Subcutaneous abdominal adipose tissue (tissue), 5 donors: ENCODE measurements around the gene CAPN12.

Experiments used
- H3K27ac ChIP-seq: one replicate; pipeline ENCODE4 v1.7.0; 2013; ENCODE audit warnings: low read depth, mild to moderate bottlenecking, inconsistent platforms, low read length, moderate library complexity
- H3K27me3 ChIP-seq, 5 donors: one replicate each; pipeline ENCODE4 v1.7.0; 2013; ENCODE audit warnings: low read length in 5 of 5, inconsistent platforms in 1 of 5; ENCODE audit not compliant: control insufficient read depth in 5 of 5, insufficient read depth in 4 of 5
- H3K36me3 ChIP-seq, 5 donors: one replicate each; pipeline ENCODE4 v1.7.0; 2013; ENCODE audit warnings: low read length in 5 of 5; ENCODE audit not compliant: control insufficient read depth in 5 of 5, insufficient read depth in 5 of 5
- H3K4me1 ChIP-seq, 5 donors: one replicate each; pipeline ENCODE4 v1.7.0; 2013; ENCODE audit warnings: low read length in 5 of 5, mild to moderate bottlenecking in 3 of 5, moderate library complexity in 1 of 5; ENCODE audit not compliant: control insufficient read depth in 5 of 5, insufficient read depth in 5 of 5
- H3K4me3 ChIP-seq, 5 donors: one replicate each; pipeline ENCODE4 v1.7.0; 2013; ENCODE audit warnings: low read length in 5 of 5, low read depth in 1 of 5
- H3K9ac ChIP-seq, 5 donors: one replicate each; pipeline ENCODE4 v1.7.0; 2013; ENCODE audit warnings: low read length in 5 of 5, mild to moderate bottlenecking in 4 of 5, moderate library complexity in 3 of 5
- H3K9me3 ChIP-seq, 5 donors: one replicate each; pipeline ENCODE4 v1.7.0; 2013; ENCODE audit warnings: low read length in 5 of 5; ENCODE audit not compliant: control insufficient read depth in 5 of 5
- donor health status: healthy.
- donor health status: healthy.
- donor health status: healthy.
- donor health status: healthy.
- donor health status: healthy.

Gene CAPN12

DNA sequence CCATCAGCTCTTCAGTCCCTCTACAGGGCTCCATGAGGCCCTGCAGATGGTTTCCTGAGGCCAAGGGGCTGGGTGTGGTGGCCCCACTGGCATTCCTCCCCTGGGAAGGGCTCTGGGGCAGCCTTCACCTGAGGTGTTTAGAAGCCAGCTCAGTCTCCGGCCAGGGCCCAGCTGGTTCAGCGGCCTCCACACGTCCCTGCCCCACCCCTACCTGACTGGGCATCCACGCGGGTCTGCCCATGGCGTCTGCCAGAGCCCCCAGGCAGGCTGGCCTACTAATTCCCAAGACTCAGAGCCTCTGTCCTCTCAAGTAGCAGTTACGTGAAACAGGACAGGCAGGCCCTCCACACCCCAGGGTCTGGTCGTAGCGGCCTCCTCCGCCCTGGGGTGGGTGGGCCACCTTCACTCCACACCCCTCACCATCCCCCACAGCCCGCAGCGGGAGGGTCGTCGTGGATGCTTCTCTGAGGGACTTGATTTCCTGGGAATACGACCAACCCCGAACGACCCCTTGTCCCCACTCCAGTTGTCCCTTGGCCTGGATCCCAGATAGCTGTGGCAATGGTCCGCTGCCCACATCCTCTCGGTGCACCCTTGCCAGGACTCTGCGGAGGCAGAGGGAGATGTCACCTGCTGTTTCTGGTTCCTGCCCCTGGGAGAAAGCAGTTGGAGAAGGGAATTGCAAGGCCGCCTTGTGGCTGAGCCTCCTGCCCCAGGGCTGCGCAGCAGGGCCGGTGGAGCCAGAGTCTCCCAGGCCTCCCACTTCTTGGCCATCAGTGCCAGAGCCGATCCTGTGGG is 24.3 kb downstream of the CAPN12 start:
- Histone ChIP-seq H3K27me3 (no peaks in the 10 kb centered on the region), H3K4me1 (peaks cover 5 to 30% (median 15%) of the 10 kb centered on the region in 5 donors), H3K9ac (peak overlapping the region in 1 of 5 donors; percentile 31), H3K27ac (peak overlapping the region; percentile 41), H3K36me3 (peaks cover 0 to 98% (median 91%) of the 10 kb centered on the region in 5 donors), H3K9me3 (no peaks in the 10 kb centered on the region), H3K4me3 (no peak overlapping the region)

DNA sequence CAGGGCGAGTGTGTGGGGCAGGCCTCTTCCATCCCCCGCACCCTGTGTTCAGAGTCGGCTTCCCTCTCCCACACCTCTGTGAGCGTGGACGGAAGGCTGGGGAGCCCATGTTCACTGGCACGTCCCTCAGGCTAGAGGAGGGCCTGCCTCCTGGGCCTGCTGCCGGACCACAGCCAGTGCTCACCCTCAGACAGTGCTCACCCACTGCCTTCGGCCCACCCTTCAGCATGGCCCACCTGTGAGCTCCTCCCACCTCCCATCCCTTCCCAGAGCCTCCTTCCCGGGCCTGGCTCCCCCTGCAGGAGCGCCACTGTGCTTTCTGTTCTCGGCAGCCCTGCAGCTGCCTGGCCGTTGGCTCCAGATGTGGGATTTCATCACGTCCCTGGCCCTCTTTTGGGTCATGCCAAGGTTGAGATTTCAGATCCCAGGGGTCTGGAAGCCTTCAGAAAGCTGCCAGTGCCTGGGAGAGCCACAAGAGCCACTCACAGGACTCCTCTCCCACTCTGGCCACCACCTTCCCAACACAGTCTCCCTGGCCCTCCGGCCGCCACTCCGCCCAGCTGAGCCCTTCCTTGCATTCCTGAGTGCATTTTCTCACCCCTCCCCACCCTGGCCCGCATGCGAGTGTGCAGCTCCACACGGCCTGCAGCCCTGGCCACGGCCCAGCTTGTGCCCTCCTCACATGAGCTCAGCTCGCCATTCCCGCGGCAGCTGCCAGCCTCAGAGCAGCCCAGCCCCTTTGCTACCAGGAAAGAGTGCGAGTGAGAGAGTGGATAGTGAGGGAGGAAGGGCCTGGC is 25.3 kb downstream of the CAPN12 start:
- H3K9ac ChIP-seq: peak overlapping the region in 1 of 5 donors; percentile 31
- peaks cover 0 to 98% (median 91%) of the 10 kb centered on the region in 5 donors for H3K36me3 ChIP-seq
- H3K4me3 ChIP-seq: no peak overlapping the region
- H3K4me1 ChIP-seq: peaks cover 5 to 30% (median 15%) of the 10 kb centered on the region in 5 donors
- no peaks in the 10 kb centered on the region for H3K9me3 ChIP-seq
- peak overlapping the region; percentile 41 for H3K27ac ChIP-seq
- no peaks in the 10 kb centered on the region for H3K27me3 ChIP-seq

DNA sequence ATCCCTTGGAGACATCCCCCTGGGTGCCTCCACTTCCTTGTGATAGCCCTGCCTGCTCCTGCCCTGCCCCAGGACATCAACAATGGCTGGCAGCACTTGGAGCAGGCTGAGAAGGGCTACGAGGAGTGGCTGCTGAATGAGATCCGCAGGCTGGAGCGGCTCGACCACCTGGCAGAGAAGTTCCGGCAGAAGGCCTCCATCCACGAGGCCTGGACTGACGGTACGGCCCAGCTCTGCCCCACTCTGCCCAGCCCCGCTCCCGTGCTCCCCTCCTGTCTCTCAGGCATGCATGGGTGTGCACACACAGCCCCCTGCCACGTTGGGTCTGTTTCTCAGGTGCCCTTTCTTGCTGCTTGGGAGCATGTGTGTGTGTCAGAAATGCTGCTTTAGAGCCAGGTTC is 26.4 kb downstream of the CAPN12 start:
- peaks cover 0 to 98% (median 91%) of the 10 kb centered on the region in 5 donors for H3K36me3 ChIP-seq
- no peaks in the 10 kb centered on the region for H3K27me3 ChIP-seq
- H3K9me3 ChIP-seq: no peaks in the 10 kb centered on the region
- no peak overlapping the region for H3K27ac ChIP-seq
- H3K4me3 ChIP-seq: no peak overlapping the region
- H3K4me1 ChIP-seq: peaks cover 8 to 35% (median 24%) of the 10 kb centered on the region in 5 donors
- H3K9ac ChIP-seq: no peak overlapping the region

DNA sequence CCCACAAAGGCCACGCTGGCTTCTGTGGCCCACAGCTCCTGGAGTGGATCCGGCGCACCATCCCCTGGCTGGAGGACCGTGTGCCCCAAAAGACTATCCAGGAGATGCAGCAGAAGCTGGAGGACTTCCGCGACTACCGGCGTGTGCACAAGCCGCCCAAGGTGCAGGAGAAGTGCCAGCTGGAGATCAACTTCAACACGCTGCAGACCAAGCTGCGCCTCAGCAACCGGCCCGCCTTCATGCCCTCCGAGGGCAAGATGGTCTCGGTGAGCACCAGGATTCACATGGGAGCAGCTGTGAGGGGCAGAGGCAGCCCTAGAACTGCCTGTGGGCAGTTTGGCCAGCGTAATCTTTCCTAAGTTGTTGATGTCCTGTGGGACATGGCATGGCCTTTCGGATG is 27.2 kb downstream of the CAPN12 start:
- H3K27ac ChIP-seq: no peak overlapping the region
- H3K4me3 ChIP-seq: no peak overlapping the region
- no peak overlapping the region for H3K9ac ChIP-seq
- H3K9me3 ChIP-seq: no peaks in the 10 kb centered on the region
- H3K4me1 ChIP-seq: peaks cover 8 to 37% (median 32%) of the 10 kb centered on the region in 5 donors
- no peaks in the 10 kb centered on the region for H3K27me3 ChIP-seq
- H3K36me3 ChIP-seq: peaks cover 0 to 98% (median 90%) of the 10 kb centered on the region in 5 donors

DNA sequence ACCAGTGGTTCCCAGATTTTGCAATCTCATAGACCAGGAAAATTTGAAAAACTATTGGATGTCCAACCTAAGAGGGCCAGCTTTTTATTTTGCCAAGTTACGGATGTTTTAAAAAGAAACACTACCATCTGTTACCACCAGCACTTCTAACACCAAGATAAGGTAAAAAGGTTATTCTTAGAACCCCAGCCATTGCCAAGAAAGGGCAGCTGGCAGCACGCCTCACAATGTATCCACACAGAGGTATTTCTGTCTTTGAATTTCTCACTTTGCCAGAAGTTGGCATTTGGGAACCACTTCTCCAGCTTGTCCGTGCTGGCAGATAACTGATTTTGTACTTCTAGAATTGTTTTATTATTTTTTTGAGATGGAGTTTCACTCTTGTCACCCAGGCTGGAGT is 28.7 kb downstream of the CAPN12 start:
- H3K27me3 ChIP-seq: no peaks in the 10 kb centered on the region
- H3K4me3 ChIP-seq: no peak overlapping the region
- no peak overlapping the region for H3K9ac ChIP-seq
- H3K9me3 ChIP-seq: no peaks in the 10 kb centered on the region
- peaks cover 10 to 50% (median 47%) of the 10 kb centered on the region in 5 donors for H3K4me1 ChIP-seq
- peaks cover 0 to 98% (median 89%) of the 10 kb centered on the region in 5 donors for H3K36me3 ChIP-seq
- H3K27ac ChIP-seq: no peak overlapping the region

DNA sequence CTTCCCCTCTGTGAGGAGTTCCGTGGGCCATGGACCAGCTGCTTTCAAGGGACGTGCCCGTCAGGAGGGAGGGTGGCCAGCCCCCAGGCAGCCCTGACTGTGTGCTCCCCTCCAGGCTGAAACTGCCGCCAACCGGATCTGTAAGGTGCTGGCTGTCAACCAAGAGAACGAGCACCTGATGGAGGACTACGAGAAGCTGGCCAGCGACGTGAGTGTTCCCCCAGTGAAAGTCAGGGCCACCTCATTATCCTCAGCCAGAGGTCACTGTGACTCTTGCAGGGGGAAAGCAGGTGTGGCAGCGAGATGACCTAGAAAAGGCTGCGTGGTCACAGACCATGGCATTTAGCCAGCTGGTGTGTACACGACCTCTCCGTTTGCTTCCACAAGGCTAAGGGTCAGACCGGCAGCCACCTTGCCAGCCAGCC is 29.9 kb downstream of the CAPN12 start:
- Histone ChIP-seq H3K4me3 (no peak overlapping the region), H3K27ac (no peak overlapping the region), H3K9me3 (no peaks in the 10 kb centered on the region), H3K4me1 (peaks cover 12 to 55% (median 51%) of the 10 kb centered on the region in 5 donors), H3K9ac (no peak overlapping the region), H3K27me3 (no peaks in the 10 kb centered on the region), H3K36me3 (peaks cover 0 to 98% (median 91%) of the 10 kb centered on the region in 5 donors)

DNA sequence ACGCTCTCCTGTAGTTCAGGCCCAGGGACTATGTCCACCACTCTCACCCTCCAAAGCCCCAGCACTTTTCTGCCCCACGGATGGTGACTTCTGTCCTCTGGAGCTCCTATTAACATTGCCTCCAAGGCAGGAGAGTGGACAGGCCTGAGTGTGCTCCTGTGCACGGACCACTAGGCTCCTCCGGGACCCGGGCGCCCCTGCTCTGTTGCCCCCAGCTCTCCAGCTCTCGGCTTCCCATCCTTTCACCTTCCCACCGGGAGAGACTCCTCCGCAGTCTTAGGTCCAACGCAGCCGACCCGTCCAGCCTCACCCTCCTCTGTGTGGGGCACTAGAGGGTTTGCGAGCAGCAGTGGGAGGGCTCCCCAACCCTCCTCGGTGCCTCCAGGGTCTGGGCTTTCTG is 30.4 kb downstream of the CAPN12 start:
- peaks cover 0 to 98% (median 91%) of the 10 kb centered on the region in 5 donors for H3K36me3 ChIP-seq
- no peak overlapping the region for H3K27ac ChIP-seq
- H3K4me3 ChIP-seq: no peak overlapping the region
- H3K27me3 ChIP-seq: no peaks in the 10 kb centered on the region
- no peaks in the 10 kb centered on the region for H3K9me3 ChIP-seq
- H3K4me1 ChIP-seq: peaks cover 9 to 55% (median 51%) of the 10 kb centered on the region in 5 donors
- H3K9ac ChIP-seq: no peak overlapping the region

DNA sequence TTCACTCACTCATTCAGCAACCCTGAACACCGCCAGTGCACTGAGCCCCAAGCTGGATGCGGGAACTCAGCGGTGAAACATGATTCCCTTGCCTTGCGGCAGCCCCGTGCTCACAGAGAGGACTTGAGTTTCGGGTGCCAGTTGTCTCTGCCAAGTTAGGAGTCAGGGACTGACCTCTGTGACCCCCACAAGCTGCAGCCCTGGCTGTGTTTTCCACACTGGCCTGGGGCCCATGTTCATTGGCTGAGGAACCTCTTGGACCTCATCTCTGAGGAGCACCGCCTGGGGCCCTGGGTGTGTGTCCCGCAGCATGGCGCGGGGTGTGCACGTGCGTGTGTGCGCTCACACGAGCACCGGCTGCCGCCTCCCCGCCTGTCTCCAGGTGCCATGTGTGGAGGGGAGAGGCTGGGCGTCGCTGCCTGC is 31.0 kb downstream of the CAPN12 start:
- H3K9ac ChIP-seq: no peak overlapping the region
- H3K27me3 ChIP-seq: no peaks in the 10 kb centered on the region
- H3K4me1 ChIP-seq: peaks cover 10 to 55% (median 54%) of the 10 kb centered on the region in 5 donors
- no peaks in the 10 kb centered on the region for H3K9me3 ChIP-seq
- H3K27ac ChIP-seq: peak overlapping the region; percentile 16
- no peak overlapping the region for H3K4me3 ChIP-seq
- H3K36me3 ChIP-seq: peaks cover 0 to 98% (median 91%) of the 10 kb centered on the region in 5 donors

DNA sequence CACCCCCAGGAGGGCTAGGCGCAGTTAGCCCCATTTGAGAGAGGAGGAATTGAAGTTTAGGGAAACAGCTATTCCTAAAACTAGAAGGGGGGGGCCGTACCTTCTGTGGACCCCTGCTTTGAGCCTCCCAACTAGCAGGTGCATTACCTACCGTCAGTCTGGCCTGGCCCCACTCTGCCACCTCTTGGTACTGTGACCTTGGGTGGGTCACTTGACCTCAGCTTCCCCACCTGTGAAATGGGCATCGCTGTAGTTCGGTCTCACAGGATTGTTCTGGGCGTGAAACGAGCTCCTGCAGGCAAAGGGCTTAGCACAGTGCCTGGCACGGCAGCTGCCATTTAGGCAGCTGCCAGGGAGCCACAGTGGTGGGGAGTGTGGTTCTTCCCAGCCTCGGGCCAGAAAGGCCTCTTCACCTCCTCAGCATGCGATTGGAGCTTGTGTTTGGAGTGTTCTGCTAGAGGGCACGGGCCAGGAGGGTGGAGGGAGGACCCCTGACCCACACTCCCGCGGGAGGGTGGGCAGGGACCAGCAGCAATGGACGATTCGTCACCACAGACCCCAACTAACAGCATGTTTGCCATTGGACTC is 32.0 kb downstream of the CAPN12 start:
- Histone ChIP-seq H3K27ac (peak overlapping the region; percentile 16), H3K9ac (no peak overlapping the region), H3K4me1 (peaks cover 13 to 65% (median 64%) of the 10 kb centered on the region in 5 donors)

More for the DNA sequence above, 32.0 kb downstream of the CAPN12 start:
- H3K36me3 ChIP-seq: peaks cover 0 to 98% (median 91%) of the 10 kb centered on the region in 5 donors
- H3K4me3 ChIP-seq: no peak overlapping the region
- no peaks in the 10 kb centered on the region for H3K9me3 ChIP-seq
- no peaks in the 10 kb centered on the region for H3K27me3 ChIP-seq
